Thymus (tissue), 11 donors: ENCODE measurements around the gene NRXN3. TPM values are rescaled to one million over a fixed set of nuclear protein-coding genes. Genes with fewer than 3 reads are reported as not detected.

ENCODE experiments used
- DNase-seq, 9 donors: peaks; one replicate each; pipeline ENCODE4 v3.0.0-alpha.2; 2013; ENCODE audit warnings: low spot score in 9 of 9, low read depth in 6 of 9, missing footprints in 1 of 9
- H3K27ac ChIP-seq, 2 donors: one replicate each; pipeline ENCODE4 v1.5.1; 2013; ENCODE audit warnings: control low read depth in 1 of 2, low read depth in 1 of 2, low read length in 1 of 2, mild to moderate bottlenecking in 1 of 2, moderate library complexity in 1 of 2
- H3K27me3 ChIP-seq, 2 donors: one replicate each; pipeline ENCODE4 v1.5.1; 2013; ENCODE audit warnings: low read length in 1 of 2; ENCODE audit not compliant: control insufficient read depth in 2 of 2, insufficient read depth in 1 of 2
- H3K36me3 ChIP-seq, 2 donors: one replicate each; pipeline ENCODE4 v1.5.1; 2013; ENCODE audit warnings: low read length in 1 of 2, mild to moderate bottlenecking in 1 of 2, moderate library complexity in 1 of 2; ENCODE audit not compliant: control insufficient read depth in 2 of 2, insufficient read depth in 2 of 2
- H3K4me1 ChIP-seq, 2 donors: one replicate each; pipeline ENCODE4 v1.5.1; 2013; ENCODE audit warnings: low read length in 2 of 2; ENCODE audit not compliant: control insufficient read depth in 2 of 2, insufficient read depth in 2 of 2
- H3K4me3 ChIP-seq, 2 donors: one replicate each; pipeline ENCODE4 v1.5.1; 2013; ENCODE audit warnings: low read length in 2 of 2, control low read depth in 1 of 2, mild to moderate bottlenecking in 1 of 2
- H3K9me3 ChIP-seq, 2 donors: one replicate each; pipeline ENCODE4 v1.5.1; 2013; ENCODE audit warnings: low read length in 1 of 2, mild to moderate bottlenecking in 1 of 2; ENCODE audit not compliant: control insufficient read depth in 2 of 2, insufficient read depth in 1 of 2
- WGBS: extraction: QIAGEN DNeasy Blood & Tissue Kit; methylation state at CpG from one replicate; pipeline ENCODE4 v1.1.7; 2013; 5-methylcytosine and 5-hydroxymethylcytosine counted together
- polyA plus RNA-seq: library from polyadenylated mRNA; stranded (reverse); fragments of 200-250 nt; gene quantifications from one replicate; pipeline ENCODE4 v1.2.3, GENCODE V29; 2013
- total RNA-seq: library from RNA; stranded (reverse); fragments of 120-200 nt; gene quantifications from one replicate; pipeline ENCODE4 v1.2.4, GENCODE V29; 2013
- donor health status: healthy.

The NRXN3 gene
- total and polyA plus RNA-seq, 2 donors = 1.5 to 3.7 TPM

- DNase-seq = no peak
- H3K4me1 ChIP-seq = no peaks in the 10 kb centered on the region
- no peaks in the 10 kb centered on the region for H3K27me3 ChIP-seq
- H3K9me3 ChIP-seq = no peaks in the 10 kb centered on the region
- H3K4me3 ChIP-seq = no peak overlapping the region
- 85% methylated on average over 3 of the region's 3 CpGs for WGBS
- H3K27ac ChIP-seq = no peak overlapping the region
- no peaks in the 10 kb centered on the region for H3K36me3 ChIP-seq
These were observed 212.9 kb downstream of the NRXN3 start for GRCh38 chr14:78383060-78383459.

- H3K27me3 ChIP-seq = no peaks in the 10 kb centered on the region
- H3K4me1 ChIP-seq = no peaks in the 10 kb centered on the region
- no peak overlapping the region for H3K27ac ChIP-seq
- H3K9me3 ChIP-seq = no peaks in the 10 kb centered on the region
- WGBS = 84% methylated on average over 1 of the region's 1 CpG
- no peak overlapping the region for H3K4me3 ChIP-seq
- no peak for DNase-seq
- H3K36me3 ChIP-seq = no peaks in the 10 kb centered on the region
These were observed 228.0 kb downstream of the NRXN3 start for GRCh38 chr14:78398216-78398615.

- Histone ChIP-seq H3K36me3 (no peaks in the 10 kb centered on the region), H3K27ac (no peak overlapping the region), H3K4me3 (no peak overlapping the region), H3K4me1 (no peaks in the 10 kb centered on the region), H3K27me3 (no peaks in the 10 kb centered on the region), H3K9me3 (no peaks in the 10 kb centered on the region)
- peak in 5 of 9 donors; percentile 10 to 40 (median 20) for DNase-seq
- 59% methylated on average over 3 of the region's 3 CpGs for WGBS
These were observed 229.2 kb downstream of the NRXN3 start for GRCh38 chr14:78399316-78399889.

GRCh38 chr14:78401866-78402265, 231.7 kb downstream of the NRXN3 start:
- no peaks in the 10 kb centered on the region for H3K36me3 ChIP-seq
- DNase-seq = no peak
- H3K9me3 ChIP-seq = no peaks in the 10 kb centered on the region
- H3K27ac ChIP-seq = no peak overlapping the region
- no peaks in the 10 kb centered on the region for H3K4me1 ChIP-seq
- H3K27me3 ChIP-seq = no peaks in the 10 kb centered on the region
- 86% methylated on average over 3 of the region's 3 CpGs for whole genome bisulfite sequencing
- no peak overlapping the region for H3K4me3 ChIP-seq

GRCh38 chr14:78403278-78403815, 233.2 kb downstream of the NRXN3 start:
- 31% methylated on average over 8 of the region's 8 CpGs for WGBS

GRCh38 chr14:78405079-78405856, 235.1 kb downstream of the NRXN3 start:
- H3K36me3 ChIP-seq = no peaks in the 10 kb centered on the region
- H3K4me1 ChIP-seq = no peaks in the 10 kb centered on the region
- 80% methylated on average over 6 of the region's 6 CpGs for WGBS
- no peaks in the 10 kb centered on the region for H3K9me3 ChIP-seq
- no peak overlapping the region for H3K4me3 ChIP-seq
- H3K27ac ChIP-seq = no peak overlapping the region
- DNase-seq = no peak
- no peaks in the 10 kb centered on the region for H3K27me3 ChIP-seq

More at GRCh38 chr14:78403278-78403815, 233.2 kb downstream of the NRXN3 start:
- Histone ChIP-seq H3K4me3 (no peak overlapping the region), H3K4me1 (no peaks in the 10 kb centered on the region), H3K27ac (no peak overlapping the region), H3K36me3 (no peaks in the 10 kb centered on the region), H3K27me3 (no peaks in the 10 kb centered on the region), H3K9me3 (no peaks in the 10 kb centered on the region)
- peak in 1 of 9 donors; percentile 2 for DNase-seq

- Histone ChIP-seq H3K27me3 (no peaks in the 10 kb centered on the region), H3K9me3 (no peaks in the 10 kb centered on the region), H3K27ac (no peak overlapping the region), H3K4me1 (no peaks in the 10 kb centered on the region), H3K4me3 (no peak overlapping the region), H3K36me3 (no peaks in the 10 kb centered on the region)
- no peak for DNase-seq
- 94% methylated on average over 3 of the region's 3 CpGs for WGBS
These were observed 242.3 kb downstream of the NRXN3 start for GRCh38 chr14:78412475-78412874.

- Histone ChIP-seq H3K9me3 (no peaks in the 10 kb centered on the region), H3K36me3 (no peaks in the 10 kb centered on the region), H3K4me1 (no peaks in the 10 kb centered on the region), H3K27ac (no peak overlapping the region), H3K4me3 (no peak overlapping the region), H3K27me3 (no peaks in the 10 kb centered on the region)
- no peak for DNase-seq
- WGBS = 94% methylated on average over 3 of the region's 3 CpGs
These were observed 244.0 kb downstream of the NRXN3 start for GRCh38 chr14:78414172-78414571.

GRCh38 chr14:78417532-78417931, 247.4 kb downstream of the NRXN3 start:
- 75% methylated on average over 3 of the region's 3 CpGs for WGBS
- DNase-seq = no peak
- H3K9me3 ChIP-seq = no peaks in the 10 kb centered on the region
- no peaks in the 10 kb centered on the region for H3K4me1 ChIP-seq
- no peak overlapping the region for H3K4me3 ChIP-seq
- no peak overlapping the region for H3K27ac ChIP-seq
- no peaks in the 10 kb centered on the region for H3K36me3 ChIP-seq
- H3K27me3 ChIP-seq = no peaks in the 10 kb centered on the region
